GM19043 (cell line): ENCODE measurements around the gene TRAF5.
"Not testable (repeated sequence)": the region's sequence is repeated elsewhere in the genome, so short reads cannot be mapped to it uniquely, and the experiment has no call there.

Experiments used
- ATAC-seq: cut with Tn5 transposase; IDR thresholded peaks from one replicate; pipeline ENCODE4 v1.9.1; 2021; ENCODE audit warnings: low read depth; ENCODE audit not compliant: unreplicated experiment

Gene TRAF5

GRCh38 chr1:211326528-211327345, at the start of gene TRAF5:
TSS of gene TRAF5 (plus strand) at chr1:211326833. CDS start at chr1:211353240, 26,407 bp downstream.
- peak; percentile 24 for ATAC-seq

DNA sequence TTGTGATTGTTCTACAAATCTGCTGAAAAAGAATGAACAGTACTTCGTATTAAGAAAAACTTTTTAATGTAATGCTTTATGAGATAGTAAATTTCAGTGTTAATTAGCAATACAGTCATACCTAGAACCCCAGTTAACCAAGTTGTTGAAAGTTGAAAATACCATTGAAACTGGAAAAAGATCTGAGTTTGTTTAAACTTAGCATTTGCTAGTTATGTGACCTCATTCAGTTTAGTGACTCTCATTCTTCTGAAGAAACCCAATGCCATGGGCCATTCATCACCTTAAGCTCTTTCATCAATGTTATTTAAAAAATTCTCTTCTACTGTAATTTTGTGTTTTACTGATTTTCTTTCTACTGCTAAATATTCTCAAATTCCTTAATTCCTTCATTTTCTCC, 47.3 kb upstream of the TRAF5 start:
- ATAC-seq, result no peak

GRCh38 chr1:211280910-211281309, 45.7 kb upstream of the TRAF5 start:
- no peak for ATAC-seq

DNA sequence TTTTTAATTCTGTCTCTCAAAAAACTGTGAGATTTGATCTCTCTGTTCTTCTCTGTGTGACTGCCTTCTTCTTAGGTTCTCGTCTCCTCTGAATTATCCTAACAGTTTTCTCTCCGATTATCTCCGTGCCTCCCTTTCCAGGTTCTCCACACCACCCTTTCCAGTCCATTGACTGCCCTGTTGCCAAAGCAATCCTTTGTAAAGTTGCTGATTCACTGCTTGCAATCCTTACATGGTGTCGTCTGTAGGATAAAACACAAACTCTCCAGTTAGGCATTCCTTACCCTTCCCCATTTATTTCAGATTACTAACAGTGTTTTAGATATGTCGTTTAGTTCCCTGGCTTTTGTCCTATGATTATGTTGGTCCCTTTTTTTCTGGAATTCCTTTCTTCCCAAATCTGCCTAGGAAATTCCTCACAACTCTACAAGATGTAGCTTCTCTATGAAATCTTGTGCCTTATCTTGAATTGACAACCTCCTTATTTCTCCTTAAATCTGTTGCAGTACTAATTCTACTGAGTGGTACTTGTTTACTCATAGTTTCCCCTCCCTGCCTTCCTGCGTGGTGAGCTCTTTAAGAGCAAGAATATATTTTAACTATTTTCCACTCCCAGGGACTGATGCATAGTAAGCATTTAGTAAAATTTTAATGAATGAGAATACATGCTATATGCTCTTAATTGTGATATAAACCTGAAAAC, 45.2 kb upstream of the TRAF5 start:
- no peak for ATAC-seq

DNA sequence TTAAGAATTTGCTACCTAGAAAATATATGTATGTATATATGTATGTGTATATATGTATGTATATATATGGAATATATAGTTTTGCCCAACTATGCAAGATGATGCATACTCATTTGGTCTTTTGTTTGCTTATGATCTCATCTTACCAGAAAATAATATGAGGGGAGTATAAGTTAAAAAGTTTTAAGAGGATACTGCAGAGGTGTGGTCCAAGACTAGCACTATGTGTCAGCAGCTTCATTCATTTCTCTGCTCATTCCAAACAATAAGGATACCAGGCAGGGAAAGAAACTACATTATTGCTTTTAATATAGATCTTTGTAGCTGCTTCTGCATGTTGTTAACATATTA, 44.6 kb upstream of the TRAF5 start:
- no peak for ATAC-seq

DNA sequence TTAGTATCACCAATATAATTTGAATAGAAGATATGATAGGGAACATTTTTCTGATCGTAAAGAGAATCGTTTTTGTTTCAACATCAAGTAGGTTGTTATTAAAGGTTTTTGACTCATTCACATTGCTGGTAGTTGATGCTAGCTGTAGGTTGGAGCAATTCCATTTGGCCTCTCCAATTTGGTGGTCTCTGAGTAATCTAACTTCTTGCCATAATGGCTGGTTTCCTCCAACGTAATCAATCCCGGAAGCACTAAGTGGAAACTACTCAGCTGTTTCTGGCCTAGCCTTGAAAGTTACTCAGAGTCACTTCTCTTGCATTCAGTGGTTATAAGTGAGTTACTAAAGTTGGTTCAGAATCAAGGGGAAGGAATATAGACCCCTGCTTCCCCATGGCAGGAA, 41.4 kb upstream of the TRAF5 start:
- ATAC-seq, result no peak

DNA sequence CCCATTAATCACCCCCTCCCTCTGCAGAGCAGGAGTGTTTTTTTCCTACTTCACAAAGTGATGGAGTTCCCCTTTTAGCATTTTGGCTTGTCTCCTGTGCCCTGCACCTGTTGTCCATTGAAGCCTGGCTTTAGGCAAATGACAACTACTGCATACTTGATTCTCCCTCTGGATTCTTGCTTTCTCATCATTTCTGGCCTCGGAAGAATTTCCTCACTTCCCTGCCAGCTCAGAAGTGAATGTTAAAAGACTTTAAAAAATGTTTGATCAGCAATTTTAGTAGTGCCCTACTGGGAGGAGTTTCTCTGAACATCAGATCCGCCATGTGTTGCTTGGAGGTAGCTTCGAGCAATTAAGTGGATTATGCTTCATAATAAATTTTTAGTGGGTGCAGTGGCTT, 39.4 kb upstream of the TRAF5 start:
- ATAC-seq, result no peak

DNA sequence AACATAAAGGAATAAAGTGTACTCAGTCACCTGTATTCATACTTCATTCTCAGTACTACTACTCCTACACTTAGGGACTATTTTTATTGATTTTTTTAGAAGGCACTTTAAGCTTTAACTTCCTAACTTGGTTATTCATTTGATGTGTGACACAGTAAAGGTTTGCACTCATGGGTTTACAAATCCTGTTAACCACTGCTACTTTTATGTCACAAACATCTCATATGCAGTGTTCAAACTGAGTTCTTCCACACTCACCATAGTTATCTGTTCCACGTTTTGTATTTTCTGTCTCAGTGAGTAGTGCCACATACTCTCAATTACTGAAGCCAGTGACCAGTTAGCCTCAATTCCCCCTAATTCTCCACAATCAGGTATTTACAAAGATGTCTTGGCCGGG, 34.2 kb upstream of the TRAF5 start:
- ATAC-seq, result no peak

GRCh38 chr1:211296396-211296795, 30.2 kb upstream of the TRAF5 start:
- ATAC-seq, result no peak

DNA sequence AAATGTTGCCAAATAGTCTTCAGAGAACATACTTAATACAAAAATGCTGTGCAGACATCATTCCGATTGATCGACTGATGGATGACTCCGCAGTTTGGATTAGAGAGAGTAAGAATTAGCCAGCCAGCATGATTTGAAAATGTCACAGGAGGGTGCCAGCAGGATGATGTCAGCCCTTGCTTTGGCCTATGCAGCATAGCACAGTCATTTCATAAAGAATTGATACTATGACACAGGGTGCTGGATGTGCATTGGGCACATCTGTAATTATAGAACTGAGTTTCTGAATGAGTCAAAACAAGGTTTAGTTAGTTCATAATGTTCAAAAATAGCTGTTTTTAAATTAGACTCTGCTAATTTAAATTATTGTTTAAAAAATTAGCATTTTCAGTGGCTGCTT, 21.6 kb upstream of the TRAF5 start:
- ATAC-seq, result peak; percentile 95

DNA sequence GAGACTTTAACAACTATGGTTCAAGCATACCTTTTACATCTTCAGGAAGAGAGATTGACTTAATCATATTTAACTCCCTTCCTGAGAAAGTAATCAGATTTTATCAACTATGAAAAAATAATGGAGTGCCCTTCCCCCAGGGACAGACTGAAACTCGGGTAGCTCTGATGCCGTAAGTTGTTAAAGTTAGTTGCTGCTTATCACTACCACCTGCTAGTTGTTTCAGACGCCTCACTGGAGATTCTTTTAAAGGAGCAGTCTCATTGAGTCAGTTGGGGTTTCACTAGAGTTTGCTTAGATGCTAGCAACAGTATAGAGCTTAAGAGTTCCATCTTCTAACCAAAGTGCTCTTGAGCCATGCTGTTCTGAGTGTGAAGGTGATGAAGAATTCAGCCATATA, 17.0 kb upstream of the TRAF5 start:
- no peak for ATAC-seq

DNA sequence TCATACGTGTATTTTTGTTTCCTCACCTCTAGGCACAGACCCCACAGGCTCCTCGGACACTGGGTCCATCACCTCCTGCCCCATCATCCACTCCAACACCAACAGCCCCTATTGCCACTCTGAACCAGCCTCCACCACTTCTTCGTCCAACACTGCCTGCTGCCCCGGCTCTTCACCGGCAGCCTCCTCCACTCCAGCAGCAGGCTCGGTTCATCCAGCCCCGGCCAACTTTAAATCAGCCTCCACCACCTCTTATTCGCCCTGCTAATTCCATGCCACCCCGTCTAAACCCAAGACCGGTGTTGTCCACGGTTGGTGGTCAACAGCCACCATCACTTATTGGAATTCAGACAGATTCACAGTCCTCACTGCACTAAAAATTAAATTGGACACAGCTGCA, 13.2 kb upstream of the TRAF5 start:
- ATAC-seq, result no peak

GRCh38 chr1:211318576-211319280, 7.9 kb upstream of the TRAF5 start:
- no peak for ATAC-seq

DNA sequence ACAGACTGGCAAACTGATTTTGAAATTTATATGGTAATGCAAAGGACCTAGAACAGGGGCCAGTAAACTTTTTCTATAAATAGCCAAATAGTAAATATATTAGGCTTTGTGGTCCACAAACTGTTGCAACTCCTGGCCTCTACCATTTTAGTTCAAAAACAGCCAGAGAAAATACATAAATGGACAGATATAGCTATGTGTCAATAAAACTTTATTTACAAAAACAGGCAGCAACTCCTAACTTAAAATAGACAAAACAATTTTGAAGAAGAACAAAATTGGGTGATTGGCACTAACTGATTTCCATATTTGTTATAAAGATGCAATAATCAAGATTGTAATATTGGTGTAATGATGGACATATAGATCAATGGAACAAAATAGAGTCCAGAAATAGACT, 6.7 kb upstream of the TRAF5 start:
- ATAC-seq, result no peak

GRCh38 chr1:211320980-211321379, 5.7 kb upstream of the TRAF5 start:
- ATAC-seq, result no peak

- not testable (repeated sequence) for ATAC-seq
Observed at GRCh38 chr1:211321646-211322045, 5.0 kb upstream of the TRAF5 start.

GRCh38 chr1:211323156-211324063, 3.2 kb upstream of the TRAF5 start:
- ATAC-seq, result peak; percentile 50

- no peak for ATAC-seq
Observed at GRCh38 chr1:211324992-211325775, 1.4 kb upstream of the TRAF5 start.

DNA sequence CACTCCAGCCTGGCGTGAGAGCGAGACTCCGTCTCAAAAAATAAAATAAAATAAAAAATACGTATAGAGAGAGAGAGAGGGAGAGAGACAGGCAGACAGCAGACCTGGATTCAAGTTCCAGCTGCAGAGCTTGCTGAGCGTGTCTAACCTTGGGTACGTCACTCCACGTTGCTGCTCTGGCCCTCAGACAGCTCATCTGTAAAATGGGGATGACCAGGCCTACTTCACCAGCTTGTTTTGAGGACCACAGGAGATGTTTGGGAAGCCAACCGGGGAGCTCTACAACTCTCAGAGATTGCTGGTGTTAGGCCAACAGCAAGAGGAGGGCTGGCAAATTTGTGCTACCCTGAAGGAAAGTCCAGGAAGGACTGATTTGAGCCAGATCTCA, 499 bp upstream of the TRAF5 start:
- no peak for ATAC-seq
